Vagina (tissue), 2 donors: ENCODE data around the gene TNFSF4.

Experiments
- POLR2A ChIP-seq, 2 donors: fragments of 450-650 bp; IDR thresholded peaks; one replicate each; pipeline ENCODE4 v1.6.1; 2017; ENCODE audit warnings: antibody characterized with exemption in 2 of 2, mild to moderate bottlenecking in 2 of 2, moderate library complexity in 2 of 2
- POLR2AphosphoS5 ChIP-seq, 2 donors: sonication (generic); formaldehyde crosslinking; IDR thresholded peaks; one replicate each; pipeline ENCODE4 v1.9.0; 2017; ENCODE audit warnings: antibody characterized with exemption in 2 of 2, mild to moderate bottlenecking in 2 of 2, low read depth in 1 of 2; ENCODE audit not compliant: insufficient read depth in 1 of 2
- TF ChIP-seq, protein P1 (sequence below), 3 experiments: fragments of 450-650 bp in 2 of 3; fragments of 200-600 bp in 1 of 3; sonication (generic) in 1 of 3; IDR thresholded peaks; one replicate each; pipeline ENCODE4 v1.5.1; 2017 to 2019; ENCODE audit warnings: antibody characterized with exemption in 3 of 3, mild to moderate bottlenecking in 2 of 3, moderate library complexity in 2 of 3

DNA sequence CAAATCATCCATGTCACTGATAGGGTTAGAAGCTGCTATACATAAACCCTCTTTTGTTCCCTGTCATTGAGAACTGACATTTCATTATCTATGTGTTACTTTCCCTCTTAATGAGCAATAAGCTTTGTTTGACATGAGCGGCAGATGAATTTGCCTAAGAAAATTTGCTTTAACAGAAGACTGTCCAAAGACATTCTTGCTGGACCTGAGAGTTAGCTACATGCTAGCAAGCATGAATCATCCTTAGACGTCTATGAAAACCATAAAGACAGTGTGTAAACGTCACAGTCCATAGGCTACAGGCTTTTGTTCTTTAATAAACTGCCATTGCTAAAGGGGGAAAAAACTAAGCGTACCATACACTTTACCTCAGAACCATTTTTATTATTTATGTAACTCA is 73.1 kb downstream of the TNFSF4 start:
- TF ChIP-seq POLR2AphosphoS5 (IDR thresholded peaks at IDR 0.05; ENCODE audit: insufficient read depth in 1 of 2, low read depth in 1 of 2) (no peak), POLR2A (IDR thresholded peaks at IDR 0.05) (no peak)
- TF ChIP-seq, protein P1, sequence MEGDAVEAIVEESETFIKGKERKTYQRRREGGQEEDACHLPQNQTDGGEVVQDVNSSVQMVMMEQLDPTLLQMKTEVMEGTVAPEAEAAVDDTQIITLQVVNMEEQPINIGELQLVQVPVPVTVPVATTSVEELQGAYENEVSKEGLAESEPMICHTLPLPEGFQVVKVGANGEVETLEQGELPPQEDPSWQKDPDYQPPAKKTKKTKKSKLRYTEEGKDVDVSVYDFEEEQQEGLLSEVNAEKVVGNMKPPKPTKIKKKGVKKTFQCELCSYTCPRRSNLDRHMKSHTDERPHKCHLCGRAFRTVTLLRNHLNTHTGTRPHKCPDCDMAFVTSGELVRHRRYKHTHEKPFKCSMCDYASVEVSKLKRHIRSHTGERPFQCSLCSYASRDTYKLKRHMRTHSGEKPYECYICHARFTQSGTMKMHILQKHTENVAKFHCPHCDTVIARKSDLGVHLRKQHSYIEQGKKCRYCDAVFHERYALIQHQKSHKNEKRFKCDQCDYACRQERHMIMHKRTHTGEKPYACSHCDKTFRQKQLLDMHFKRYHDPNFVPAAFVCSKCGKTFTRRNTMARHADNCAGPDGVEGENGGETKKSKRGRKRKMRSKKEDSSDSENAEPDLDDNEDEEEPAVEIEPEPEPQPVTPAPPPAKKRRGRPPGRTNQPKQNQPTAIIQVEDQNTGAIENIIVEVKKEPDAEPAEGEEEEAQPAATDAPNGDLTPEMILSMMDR (IDR thresholded peaks at IDR 0.05): no peak
